GM18511 (cell line): ENCODE data around the gene RBCK1.

Experiments used
- ATAC-seq: cut with Tn5 transposase; IDR thresholded peaks from one replicate; pipeline ENCODE4 v1.9.1; 2021; ENCODE audit warnings: mild to moderate bottlenecking, moderate library complexity; ENCODE audit not compliant: unreplicated experiment

RBCK1 gene

DNA sequence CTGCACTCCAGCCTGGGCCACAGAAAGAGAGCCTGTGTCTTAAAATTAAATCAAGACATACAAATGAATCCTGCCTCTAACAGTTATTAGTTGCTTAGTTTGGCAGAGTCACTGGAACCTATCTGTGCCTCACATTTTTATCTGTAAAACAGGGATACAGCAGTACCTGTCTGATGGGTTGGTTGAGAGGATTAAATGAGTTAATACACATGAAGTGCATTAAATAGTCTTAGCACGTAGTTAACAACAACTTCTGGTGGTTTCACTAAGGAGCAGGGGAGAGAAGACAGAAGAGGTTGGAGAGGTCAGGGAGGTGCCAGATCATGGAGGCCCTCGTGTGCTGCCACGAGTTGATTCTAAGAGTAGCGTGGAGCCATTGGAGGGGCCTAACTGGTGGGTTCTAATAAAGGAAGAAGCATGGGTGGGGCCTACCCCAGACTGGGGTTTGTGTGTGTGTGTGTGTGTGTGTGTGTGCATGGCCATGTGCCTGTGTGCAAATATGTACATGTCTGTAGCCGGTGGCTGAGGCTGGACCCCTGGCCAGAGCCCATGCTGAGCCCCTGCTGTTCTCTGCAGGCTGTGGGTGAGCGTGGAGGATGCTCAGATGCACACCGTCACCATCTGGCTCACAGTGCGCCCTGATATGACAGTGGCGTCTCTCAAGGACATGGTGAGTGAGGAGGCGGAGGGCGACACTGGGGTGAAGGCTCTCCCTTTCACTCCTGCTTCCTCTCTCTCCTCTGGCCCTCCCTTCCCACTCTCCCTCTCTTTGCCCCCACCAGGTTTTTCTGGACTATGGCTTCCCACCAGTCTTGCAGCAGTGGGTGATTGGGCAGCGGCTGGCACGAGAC, 9.1 kb downstream of the RBCK1 start:
- ATAC-seq, result no peak

DNA sequence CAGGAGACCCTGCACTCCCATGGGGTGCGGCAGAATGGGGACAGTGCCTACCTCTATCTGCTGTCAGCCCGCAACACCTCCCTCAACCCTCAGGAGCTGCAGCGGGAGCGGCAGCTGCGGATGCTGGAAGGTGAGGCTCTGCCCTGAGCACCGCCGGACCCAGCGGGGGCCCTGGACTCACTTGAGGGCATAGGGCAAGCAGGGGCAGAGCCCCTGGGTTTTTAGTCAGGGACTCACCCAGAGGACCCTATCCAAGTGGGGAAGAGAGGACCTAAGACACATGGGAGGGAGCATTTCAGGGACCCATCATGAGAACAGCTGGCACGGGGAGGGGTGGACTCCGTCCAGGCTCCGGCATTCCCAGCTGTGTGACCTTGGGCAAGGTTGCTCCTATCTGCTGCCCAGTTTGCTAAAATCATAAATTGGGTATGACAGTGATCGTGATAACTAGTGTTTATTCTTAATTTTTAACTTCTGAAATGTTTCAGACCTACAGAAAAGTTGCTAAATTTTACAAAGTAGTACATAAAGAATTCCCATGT, 9.8 kb downstream of the RBCK1 start:
- no peak for ATAC-seq

DNA sequence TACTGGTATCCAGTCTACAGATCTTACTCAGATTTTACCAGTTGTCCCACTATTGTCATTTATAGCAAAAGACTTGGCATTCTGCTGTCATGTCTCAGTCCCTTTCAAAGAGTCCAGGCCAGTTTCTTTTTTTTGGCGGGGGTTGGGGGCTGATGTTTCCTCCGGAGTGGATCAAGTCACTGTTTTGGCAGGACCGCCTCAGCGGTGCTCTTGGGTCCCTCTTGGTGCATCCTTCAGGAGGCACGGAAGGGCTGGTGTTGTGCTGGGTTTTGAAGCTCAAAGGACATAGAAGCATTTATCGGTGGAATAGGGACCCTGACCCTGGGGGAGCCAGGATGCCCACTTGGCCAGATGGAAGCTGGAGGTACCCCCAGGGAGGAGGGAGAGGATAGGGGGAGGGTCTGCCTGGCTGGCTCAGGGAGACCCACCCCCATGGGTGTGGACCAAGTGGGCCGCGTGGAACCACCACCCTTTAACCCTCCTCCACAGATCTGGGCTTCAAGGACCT, 10.8 kb downstream of the RBCK1 start:
- ATAC-seq, result no peak

DNA sequence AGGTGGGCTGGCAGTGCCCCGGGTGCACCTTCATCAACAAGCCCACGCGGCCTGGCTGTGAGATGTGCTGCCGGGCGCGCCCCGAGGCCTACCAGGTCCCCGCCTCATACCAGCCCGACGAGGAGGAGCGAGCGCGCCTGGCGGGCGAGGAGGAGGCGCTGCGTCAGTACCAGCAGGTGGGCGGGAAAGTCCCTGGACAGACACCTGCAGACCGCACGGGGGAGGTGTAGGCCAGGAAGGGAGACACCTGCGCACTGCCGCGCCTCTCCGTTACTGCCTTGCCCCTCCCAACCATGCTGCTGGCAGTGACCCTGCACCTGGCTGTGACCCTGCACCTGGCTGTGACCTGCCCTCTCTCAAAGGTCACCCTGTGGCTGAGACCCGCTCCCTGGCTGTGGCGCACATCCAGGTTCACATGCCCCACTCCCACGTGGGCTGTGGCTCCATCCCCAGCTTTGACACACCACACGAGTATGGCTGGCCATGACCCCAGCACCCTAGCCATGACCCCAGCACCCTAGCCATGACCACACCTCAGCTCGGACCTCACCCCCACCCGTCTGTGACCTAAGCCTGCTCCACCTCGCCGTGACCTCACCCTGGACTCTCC, 11.6 kb downstream of the RBCK1 start:
- ATAC-seq, result no peak

DNA sequence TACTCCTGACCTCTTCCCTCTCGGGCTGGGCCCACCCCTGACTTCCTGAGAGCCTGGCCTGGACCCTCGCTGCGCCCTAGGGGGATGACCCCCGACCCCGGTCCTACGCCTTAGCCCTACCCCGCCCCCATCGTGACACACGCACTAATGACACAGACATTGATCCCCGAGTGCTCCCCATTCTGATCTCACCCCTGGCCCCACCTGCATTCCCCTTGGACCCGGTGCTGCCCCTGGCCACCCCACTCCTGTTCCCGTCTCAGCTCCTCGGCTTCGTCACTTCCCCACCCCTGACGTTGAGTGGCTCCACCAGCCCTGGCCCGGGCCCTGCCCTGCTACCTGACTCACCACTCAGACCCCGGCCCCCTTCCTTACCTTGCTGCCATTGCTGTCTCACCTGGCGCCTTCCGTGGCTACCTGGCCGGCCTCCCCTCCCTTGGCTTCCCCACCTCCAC, 12.1 kb downstream of the RBCK1 start:
- no peak for ATAC-seq

DNA sequence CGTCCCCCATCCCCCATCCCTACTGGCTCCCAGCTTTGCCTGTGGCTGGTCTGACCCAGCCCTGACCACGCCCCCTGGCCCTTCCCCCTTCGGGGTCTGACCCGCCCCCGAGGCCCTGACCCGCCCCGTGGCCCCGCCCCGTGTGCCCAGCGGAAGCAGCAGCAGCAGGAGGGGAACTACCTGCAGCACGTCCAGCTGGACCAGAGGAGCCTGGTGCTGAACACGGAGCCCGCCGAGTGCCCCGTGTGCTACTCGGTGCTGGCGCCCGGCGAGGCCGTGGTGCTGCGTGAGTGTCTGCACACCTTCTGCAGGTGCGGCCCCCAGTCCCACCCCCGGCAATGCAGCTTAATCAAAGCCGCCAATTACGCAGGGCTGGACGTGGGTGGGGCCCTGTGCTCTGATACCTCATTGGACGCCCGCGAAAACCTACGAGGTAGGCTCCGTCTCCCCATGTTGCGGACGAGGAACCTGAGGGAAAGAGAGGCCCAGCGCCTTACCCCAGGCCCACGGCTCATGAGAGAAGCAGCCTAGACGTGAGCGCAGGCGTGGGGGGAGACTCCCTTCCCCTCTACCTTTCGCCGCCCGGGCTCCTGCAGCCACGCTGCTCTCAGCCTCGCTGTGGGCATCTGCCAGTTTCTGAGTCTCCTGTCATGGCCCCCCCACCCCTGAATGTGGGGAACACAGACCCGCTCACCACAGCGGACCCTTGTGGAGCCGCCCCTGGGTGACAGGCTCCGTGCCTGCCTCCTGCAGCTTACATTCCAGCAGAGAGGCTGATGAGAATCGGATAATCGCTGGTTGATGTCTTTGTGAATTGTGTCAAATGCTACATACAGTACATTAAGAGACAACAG, 12.8 kb downstream of the RBCK1 start:
- no peak for ATAC-seq

DNA sequence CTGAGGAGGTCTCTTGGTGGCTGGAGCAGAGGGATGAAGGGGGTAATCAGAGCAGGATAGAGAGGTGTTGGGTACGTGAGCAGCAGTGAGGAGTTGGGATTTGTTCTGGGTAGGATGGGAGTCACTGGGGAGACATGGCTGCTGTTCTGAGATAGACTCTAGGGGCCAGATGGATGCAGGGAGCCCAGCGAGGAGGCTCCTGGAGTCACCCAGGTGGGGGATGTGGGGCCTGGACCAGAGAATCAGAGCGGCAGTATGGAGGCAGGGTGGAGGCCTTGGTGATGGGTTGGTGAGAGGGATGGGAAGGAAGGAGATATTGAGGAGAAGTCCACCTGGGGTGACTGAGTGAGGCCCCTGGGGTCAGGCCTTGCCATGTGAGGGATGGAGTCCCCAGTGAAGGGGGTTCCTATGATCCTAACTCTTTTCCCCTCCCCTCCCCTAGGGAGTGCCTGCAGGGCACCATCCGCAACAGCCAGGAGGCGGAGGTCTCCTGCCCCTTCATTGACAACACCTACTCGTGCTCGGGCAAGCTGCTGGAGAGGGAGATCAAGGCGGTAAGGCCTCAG, 13.7 kb downstream of the RBCK1 start:
- ATAC-seq, result no peak

DNA sequence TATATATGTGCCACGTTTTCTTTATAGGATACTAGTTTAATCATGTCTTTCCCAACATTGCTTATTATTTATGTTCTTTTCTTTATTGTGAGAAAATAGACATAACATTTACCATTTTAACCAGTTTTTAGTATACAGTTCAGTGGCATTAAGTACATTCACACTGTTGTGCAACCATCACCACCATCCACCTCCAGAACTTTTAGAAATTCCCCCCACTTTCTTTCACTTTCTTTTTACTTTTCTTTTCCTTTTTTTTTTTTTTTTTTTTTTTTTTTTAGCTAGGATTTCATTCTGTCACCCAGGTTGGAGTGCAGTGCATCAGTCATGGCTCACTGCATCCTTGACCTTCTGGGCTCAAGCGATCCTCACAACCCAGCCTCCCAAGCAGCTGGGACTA, 18.5 kb downstream of the RBCK1 start:
- ATAC-seq, result no peak

DNA sequence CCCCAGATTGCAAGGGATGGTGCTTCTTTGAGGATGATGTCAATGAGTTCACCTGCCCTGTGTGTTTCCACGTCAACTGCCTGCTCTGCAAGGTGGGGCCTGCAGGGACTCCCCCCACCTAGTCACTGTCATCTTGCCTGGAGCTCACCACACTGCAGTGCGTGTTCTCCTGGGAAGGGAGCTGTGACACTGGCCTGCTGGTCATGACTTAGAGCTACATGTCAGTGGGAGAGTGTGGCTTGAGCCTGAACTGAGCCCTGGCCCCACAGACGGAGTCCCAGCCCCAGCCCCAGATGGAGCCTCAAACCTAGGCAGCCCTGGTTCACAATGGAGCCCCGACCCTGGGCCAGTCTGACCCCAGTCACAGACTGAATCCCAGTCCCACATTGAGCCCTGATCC, 19.3 kb downstream of the RBCK1 start:
- no peak for ATAC-seq

DNA sequence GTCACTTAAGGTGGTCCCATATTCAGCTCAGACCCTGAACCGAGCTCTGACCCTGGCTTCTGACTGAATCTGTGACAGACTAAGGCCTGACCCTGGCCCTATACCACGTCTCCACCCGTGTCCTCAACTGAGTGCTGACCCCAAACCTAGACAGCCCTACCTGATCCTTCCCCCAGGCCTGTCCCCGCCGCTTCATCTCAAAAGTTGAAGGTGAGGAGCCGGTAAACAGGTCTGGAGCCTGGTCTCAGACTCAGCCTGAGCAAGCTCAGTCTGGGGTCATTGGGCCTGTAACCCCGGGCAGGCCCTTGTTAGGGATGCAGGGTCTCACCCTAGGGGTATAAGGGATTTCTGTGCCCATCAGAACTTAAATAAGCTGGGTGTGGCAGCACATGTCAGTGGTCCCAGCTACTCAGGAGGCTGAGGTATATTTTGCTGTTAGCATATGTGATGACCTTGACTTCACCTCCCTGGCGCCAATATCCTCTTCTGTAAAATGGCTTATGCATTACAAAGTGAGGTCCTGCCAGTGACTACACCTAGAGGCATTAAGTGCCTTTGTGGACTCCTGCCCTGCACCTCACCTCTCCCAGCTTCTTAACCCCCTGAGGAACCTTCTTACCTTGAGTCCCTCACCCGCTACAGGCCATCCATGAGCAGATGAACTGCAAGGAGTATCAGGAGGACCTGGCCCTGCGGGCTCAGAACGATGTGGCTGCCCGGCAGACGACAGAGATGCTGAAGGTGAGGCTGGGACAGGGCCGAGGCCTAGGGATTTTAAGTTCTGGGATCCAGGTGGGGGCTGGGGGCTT, 20.0 kb downstream of the RBCK1 start:
- ATAC-seq, result no peak

DNA sequence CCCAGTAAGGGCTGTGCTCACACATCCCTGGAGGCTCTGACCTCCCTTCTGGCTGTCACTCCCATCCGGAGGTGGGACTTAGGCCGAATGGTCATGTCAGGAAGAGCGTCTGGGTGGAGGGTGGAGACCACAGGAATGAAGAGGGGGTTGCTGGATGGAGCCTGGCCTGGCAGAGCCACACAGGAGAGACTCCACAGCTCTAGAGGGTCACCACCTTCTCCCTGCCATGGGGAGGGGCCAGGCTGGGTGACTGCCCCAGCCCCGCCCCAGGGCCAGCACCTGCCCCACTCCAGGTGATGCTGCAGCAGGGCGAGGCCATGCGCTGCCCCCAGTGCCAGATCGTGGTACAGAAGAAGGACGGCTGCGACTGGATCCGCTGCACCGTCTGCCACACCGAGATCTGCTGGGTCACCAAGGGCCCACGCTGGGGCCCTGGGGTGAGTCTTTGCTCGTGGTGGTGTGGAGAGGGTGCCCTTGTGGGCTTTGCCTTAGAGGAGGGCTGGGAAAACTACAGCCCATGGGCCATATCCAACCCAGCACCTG, 20.6 kb downstream of the RBCK1 start:
- no peak for ATAC-seq

DNA sequence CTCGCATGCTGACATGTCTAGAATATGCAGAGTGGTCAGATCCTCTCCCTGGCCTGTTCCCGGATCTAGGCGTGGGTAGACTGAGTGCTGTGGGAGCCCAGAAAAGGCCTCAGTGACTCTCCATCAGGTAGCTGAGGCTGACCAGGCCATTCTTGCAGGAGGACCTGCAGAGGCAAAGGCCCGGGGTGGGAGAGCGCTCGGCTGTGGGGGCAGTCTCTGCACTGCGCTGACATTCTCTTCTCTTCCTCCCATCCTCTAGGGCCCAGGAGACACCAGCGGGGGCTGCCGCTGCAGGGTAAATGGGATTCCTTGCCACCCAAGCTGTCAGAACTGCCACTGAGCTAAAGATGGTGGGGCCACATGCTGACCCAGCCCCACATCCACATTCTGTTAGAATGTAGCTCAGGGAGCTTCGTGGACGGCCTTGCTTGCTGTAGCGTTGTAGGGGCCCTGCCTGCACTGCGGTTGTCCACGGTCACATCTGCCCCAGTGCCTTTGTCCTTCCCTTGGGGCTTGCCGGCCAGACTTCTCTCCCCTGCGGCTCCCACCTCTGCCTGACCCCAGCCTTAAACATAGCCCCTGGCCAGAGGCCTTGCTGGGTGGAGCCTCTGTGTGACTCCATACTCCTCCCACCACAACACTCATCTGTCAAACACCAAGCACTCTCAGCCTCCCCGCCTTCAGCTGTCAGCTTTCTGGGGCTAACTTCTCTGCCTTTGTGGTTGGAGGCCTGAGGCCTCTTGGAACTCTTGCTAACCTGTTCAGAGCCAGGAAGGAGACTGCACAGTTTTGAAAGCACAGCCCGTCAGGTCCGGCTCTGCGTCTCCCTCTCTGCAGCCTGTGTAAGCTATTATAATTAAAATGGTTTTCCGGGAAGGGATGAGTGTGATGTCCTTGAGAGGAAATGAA, 22.2 kb downstream of the RBCK1 start:
- no peak for ATAC-seq

DNA sequence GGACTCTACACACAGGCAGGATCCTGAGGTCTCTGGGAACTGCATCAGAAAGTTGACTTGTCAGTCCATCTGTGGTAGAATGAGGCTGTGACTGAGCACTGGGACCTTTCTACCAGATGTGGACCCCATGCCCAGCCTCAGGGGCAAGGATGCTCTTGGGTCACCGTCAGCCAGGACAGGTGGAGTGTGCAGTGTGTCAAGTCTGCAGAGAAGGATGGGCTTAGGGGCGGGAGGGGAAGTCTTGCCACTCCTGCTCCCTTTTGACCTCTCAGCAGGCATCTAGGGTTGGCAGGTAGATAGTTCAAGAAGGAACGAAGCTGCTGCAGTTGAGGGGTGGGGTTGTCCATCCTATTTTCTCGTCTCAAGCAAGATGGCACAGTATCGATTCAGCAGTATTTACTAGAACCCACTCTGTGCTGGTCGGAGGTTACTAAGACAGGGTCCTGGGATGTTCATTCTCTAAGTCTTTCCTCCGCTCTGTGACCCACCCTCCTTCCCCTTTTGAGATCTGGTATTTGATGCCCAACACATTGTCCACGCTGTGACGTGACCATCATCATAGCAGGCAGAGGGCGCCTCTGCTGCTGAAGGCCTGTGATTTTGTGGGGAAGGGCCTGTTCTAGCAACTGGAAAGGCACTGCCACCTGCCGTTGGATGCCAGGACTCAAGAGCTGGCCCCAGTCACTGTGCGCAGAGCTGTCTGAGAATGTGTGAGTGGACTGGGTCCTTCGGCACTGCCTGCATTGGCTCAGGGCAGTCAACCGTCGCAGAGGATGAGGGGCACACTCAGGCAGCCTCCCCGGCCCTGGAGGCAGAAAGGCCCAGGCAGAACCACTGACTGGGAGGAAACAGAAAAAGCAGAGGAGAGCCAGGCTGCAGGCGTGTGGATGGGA, 23.2 kb downstream of the RBCK1 start:
- no peak for ATAC-seq

DNA sequence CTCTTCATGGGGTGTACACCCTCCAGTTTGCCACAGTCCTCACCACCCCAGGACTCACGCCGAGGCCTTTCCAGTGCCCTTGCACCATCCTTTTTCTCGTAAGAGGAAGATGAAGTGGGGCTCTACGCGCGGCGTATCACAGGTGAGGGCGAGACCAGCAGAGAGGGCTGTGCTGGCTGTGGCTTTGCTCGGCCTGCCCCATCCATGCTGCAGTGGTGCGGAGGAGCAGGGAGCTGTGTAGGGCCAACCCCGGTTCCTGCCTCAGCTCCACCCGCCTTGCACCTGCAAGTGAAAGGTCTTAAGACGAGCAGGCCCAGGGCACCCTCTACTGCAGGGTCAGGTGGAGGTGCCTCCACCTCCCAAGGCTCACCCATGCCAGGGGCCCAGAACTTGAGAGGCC, 24.1 kb downstream of the RBCK1 start:
- no peak for ATAC-seq

DNA sequence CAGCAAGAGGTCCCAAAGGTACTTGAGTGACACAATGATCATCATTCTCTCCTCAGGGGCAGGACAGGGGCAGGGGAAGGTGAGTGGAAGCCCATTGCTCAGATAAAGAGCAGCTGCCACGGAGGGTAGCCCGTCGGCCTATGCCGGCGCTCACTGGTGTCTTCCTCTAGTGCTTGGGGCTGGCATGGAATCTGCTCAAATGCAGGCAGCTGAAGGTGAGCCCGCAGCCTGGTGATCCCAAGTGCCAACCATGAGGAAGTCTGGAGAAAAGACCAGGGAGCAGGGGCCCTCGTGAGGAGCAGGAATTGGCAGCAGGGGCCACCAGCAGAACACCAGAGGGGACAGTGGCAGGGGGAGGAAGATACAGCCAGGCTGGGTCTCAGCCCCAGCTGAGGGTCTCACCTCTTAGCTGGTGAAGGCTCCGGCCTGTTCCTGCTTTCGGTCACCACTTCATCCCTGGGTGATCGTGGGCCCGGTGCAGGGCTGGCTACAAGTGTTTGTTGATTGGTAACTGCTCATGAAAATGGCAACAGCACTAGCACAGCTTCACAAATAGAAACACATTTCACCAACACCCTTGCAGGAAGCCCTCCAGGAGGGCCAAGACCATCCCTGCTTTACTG, 24.7 kb downstream of the RBCK1 start:
- no peak for ATAC-seq

DNA sequence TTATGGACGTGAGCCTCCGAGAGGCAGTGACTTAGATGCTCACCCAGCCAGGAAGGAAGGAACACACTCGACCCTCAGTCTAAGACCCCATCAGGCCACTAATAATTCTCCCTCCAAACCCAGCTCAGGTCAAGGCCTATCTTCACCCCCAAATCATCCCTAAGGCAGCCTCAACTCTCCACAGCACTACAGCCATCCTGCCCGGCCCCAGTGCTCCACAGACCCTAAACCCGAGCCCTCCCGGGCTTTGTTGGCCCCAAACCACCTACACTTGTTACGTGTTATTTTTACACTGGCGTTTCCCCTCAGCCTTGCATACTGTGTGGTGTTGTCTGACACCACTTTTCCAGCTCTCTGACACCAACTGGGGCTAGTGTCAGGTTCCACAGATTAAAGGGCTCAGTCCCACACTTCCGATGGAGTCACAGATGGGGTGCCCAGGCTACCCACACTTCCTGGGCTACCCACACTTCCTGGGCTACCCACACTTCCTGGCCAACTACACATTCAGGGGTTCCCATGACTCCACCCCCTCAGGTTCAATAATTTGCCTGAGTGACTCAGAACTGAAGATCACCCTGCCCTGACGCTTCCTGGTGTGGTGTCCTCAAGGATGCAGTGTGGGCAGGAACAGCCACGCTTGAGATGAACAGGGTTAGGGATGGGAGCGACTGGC, 25.3 kb downstream of the RBCK1 start:
- ATAC-seq, result peak; percentile 90

DNA sequence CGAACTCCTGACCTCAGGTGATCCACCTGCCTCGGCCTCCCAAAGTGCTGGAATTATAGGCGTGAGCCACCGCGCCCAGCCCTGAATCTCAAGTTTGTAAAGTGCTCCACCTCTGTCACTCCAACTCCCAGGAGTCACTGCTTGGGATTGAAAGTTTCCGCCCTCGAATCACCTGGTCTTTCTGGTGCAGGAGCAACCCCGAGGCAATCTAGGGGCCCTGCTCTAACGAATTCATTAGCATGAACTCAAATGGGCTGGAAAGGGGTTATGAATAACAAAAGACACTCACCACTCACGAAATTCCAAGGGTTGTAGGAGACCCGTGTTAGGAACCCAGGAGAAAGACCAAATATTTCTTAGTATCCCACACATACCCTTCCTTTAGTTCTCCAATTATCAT, 26.1 kb downstream of the RBCK1 start:
- ATAC-seq, result no peak
